LNCaP clone FGC (cell line): Measurements from ENCODE around the gene METAP1.
"Not testable (repeated sequence)": the region's sequence is repeated elsewhere in the genome, so short reads cannot be mapped to it uniquely, and the experiment has no call there.

Experiments
- DNase-seq: peaks from one replicate; pipeline ENCODE4 v3.0.0-alpha.2; 2011; ENCODE audit warnings: low read depth
- H3K4me3 ChIP-seq: 2 replicates; pipeline ENCODE4 v1.5.1; 2011; ENCODE audit warnings: mild to moderate bottlenecking, low read depth, low read length, control low read depth
- CTCF ChIP-seq: IDR thresholded peaks from 2 replicates; pipeline ENCODE4 v1.5.1; 2012; ENCODE audit warnings: mild to moderate bottlenecking; ENCODE audit not compliant: control insufficient read depth, insufficient read depth; ENCODE audit errors: extremely low read depth

Gene METAP1

DNA sequence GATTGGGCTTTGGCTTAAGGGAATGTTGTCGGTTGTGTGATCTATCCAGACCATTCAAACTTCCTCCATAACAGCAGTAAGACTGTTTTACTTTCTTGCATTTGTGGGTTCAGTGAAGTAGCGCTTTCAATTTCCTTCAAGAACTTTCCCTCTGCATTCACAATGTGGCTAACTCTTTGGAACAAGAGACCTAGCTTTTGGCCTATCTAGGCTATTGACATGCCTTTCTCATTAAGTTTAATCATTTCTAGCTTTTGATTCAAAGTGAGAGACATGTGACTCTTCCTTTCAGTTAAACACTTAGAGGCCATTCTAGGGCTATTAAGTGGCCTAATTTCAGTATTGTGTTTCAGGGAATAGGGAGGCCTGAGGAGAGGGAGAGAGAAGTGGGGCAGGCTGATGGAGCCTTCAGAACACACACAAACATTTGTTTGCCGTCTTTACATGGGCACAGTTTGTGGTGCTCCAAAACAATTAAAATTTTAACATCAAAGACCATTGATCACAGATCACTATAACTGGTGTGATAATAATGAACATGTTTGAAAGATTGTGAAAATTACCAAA is 59.0 kb downstream of the METAP1 start:
- no peak for TF ChIP-seq CTCF
- DNase-seq, result no peak
- H3K4me3 ChIP-seq, result no peak overlapping the region

GRCh38 chr4:99058228-99058627 is 62.7 kb downstream of the METAP1 start:
- no peak for DNase-seq
- H3K4me3 ChIP-seq, result no peak overlapping the region
- TF ChIP-seq CTCF, result no peak

GRCh38 chr4:99059550-99059949 is 64.0 kb downstream of the METAP1 start:
- TF ChIP-seq CTCF, result no peak
- no peak overlapping the region for H3K4me3 ChIP-seq
- DNase-seq, result no peak

GRCh38 chr4:99061048-99061700 is 65.7 kb downstream of the METAP1 start:
- no peak for TF ChIP-seq CTCF
- no peak overlapping the region for H3K4me3 ChIP-seq
- DNase-seq, result no peak

- no peak for TF ChIP-seq CTCF
- H3K4me3 ChIP-seq, result no peak overlapping the region
- DNase-seq, result no peak
These were observed 66.6 kb downstream of the METAP1 start for GRCh38 chr4:99062120-99062519.

DNA sequence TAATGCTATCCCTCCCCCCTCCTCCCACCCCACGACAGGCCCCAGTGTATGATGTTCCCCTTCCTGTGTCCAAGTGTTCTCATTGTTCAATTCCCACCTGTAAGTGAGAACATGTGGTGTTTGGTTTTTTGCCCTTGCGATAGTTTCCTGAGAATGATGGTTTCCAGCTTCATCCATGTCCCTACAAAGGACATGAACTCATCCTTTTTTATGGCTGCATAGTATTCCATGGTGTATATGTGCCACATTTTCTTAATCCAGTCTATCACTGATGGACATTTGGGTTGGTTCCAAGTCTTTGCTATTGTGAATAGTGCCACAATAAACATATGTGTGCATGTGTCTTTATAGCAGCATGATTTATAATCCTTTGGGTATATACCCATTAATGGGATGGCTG is 70.0 kb downstream of the METAP1 start:
- not testable (repeated sequence) for H3K4me3 ChIP-seq, DNase-seq

- H3K4me3 ChIP-seq, result no peak overlapping the region
- no peak for DNase-seq
- no peak for TF ChIP-seq CTCF
These were observed 72.1 kb downstream of the METAP1 start for GRCh38 chr4:99067617-99068016.
